ENCODE results near the gene NOG.
A peak's percentile ranks its signal among the peaks of the same experiment; 100 is the strongest.

DNA sequence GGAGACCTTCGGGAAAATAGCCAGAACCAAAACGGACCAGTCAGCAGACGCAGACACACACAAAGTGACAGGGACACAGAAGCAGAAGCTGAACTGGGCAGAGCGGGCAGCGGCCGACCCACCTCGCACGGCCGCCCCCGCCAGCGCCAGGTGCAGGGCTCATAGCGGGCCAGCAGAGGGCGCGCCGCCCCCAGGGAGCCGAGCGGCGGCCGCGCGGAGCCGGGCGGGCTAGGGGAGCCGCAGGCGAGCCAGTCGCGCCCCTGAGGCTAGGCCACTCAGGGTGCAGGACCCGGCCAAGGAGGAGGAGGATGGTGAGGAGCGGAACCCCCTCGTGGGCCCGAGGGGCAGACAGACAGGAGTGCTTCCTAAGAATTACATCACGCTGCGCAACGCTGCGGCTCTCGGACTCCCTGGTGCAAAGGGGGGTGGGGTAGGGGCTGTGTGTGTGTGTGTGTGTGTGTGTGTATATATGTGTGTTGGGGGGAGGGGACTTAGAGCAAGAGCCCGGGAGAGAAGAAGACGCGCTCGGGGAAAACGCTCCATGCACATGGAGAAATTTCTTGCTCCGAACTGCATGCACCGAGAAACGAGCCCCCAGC is 913 bp upstream of the NOG start:
- no peak for TF ChIP-seq POLR2AphosphoS5 (IDR thresholded peaks at IDR 0.05)
- TF ChIP-seq, protein P1, sequence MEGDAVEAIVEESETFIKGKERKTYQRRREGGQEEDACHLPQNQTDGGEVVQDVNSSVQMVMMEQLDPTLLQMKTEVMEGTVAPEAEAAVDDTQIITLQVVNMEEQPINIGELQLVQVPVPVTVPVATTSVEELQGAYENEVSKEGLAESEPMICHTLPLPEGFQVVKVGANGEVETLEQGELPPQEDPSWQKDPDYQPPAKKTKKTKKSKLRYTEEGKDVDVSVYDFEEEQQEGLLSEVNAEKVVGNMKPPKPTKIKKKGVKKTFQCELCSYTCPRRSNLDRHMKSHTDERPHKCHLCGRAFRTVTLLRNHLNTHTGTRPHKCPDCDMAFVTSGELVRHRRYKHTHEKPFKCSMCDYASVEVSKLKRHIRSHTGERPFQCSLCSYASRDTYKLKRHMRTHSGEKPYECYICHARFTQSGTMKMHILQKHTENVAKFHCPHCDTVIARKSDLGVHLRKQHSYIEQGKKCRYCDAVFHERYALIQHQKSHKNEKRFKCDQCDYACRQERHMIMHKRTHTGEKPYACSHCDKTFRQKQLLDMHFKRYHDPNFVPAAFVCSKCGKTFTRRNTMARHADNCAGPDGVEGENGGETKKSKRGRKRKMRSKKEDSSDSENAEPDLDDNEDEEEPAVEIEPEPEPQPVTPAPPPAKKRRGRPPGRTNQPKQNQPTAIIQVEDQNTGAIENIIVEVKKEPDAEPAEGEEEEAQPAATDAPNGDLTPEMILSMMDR (IDR thresholded peaks at IDR 0.05), result peak; percentile 79 to 99

Data from suprapubic skin (tissue), 3 donors.